AG04449 (cell line): Measurements from ENCODE around the gene PCBP3.

Source experiments
- CTCF ChIA-PET: fragments of 350-600 bp; formaldehyde crosslinking; extraction: SDS; loops from one replicate; lab custom pipeline; 2021; ENCODE audit warnings: antibody characterized with exemption; lab: Yijun Ruan, JAX
- POLR2A ChIA-PET: fragments of 400-600, 350-600 bp; formaldehyde crosslinking; extraction: SDS; loops from one replicate; lab custom pipeline; 2020; ENCODE audit warnings: antibody characterized with exemption, inconsistent platforms; lab: Yijun Ruan, JAX
- DNase-seq: peaks from one replicate; pipeline ENCODE4 v3.0.0-alpha.2; 2010; ENCODE audit warnings: low read depth, low spot score
- H3K4me3 ChIP-seq: 2 replicates; pipeline ENCODE4 v1.5.1; 2011; ENCODE audit warnings: low read depth, mild to moderate bottlenecking, control low read depth, low read length
- TF ChIP-seq, protein P1 (sequence below): IDR thresholded peaks from one replicate; pipeline ENCODE4 v1.5.1; 2011; ENCODE audit warnings: mild to moderate bottlenecking, moderate library complexity, low read length, control low read depth, inconsistent platforms; ENCODE audit not compliant: insufficient read depth; ENCODE audit errors: missing control alignments

The PCBP3 gene

GRCh38 chr21:45939521-45940045 lies 296.1 kb downstream of the PCBP3 start:
- POLR2A ChIA-PET = no interaction called here
- TF ChIP-seq, protein P1, sequence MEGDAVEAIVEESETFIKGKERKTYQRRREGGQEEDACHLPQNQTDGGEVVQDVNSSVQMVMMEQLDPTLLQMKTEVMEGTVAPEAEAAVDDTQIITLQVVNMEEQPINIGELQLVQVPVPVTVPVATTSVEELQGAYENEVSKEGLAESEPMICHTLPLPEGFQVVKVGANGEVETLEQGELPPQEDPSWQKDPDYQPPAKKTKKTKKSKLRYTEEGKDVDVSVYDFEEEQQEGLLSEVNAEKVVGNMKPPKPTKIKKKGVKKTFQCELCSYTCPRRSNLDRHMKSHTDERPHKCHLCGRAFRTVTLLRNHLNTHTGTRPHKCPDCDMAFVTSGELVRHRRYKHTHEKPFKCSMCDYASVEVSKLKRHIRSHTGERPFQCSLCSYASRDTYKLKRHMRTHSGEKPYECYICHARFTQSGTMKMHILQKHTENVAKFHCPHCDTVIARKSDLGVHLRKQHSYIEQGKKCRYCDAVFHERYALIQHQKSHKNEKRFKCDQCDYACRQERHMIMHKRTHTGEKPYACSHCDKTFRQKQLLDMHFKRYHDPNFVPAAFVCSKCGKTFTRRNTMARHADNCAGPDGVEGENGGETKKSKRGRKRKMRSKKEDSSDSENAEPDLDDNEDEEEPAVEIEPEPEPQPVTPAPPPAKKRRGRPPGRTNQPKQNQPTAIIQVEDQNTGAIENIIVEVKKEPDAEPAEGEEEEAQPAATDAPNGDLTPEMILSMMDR = no peak
- DNase-seq = no peak
- CTCF ChIA-PET = no interaction called here
- no peak overlapping the region for H3K4me3 ChIP-seq

DNA sequence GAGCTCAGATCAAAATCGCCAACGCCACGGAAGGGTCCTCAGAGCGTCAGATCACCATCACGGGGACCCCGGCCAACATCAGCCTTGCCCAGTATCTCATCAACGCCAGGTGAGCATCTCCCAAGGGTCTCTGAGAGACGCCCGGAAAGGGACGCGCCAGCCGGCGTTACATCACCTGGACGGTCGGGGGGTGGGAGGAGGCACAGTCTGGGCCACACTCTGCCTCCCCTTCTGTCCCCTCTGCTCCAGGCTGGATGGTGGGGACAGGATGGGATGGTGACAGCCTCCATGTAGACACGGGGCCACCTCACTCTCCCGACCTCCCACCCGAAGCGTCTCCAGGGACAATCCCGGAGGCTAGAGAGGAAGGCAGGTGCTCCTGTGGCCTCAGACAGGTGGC lies 296.6 kb downstream of the PCBP3 start:
- TF ChIP-seq, protein P1 = no peak
- no peak overlapping the region for H3K4me3 ChIP-seq
- ChIA-PET POLR2A (no interaction called here), CTCF (no interaction called here)
- DNase-seq = no peak

- no peak for DNase-seq
- ChIA-PET POLR2A (no interaction called here), CTCF (no interaction called here)
- no peak overlapping the region for H3K4me3 ChIP-seq
- TF ChIP-seq, protein P1 = no peak
Observed at GRCh38 chr21:45940621-45941337, 297.3 kb downstream of the PCBP3 start.

DNA sequence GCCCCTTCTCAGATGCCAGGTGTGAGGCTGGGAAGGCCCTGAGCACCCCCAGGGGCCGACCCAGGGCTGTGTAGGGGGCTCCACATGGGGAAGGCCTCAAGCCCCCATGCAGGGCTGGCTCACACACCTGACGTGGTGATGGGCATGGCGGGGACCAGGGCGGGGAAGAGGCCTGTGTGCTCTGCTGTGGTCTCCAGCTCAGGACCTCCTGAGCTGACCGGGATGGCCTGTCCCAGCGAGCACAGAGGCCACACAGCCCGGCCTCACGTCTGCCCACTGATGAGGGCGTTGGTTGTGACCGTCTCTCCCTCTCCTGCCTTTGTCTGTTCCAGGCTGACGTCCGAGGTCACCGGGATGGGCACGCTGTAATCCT lies 297.8 kb downstream of the PCBP3 start:
- CTCF ChIA-PET = no interaction called here
- POLR2A ChIA-PET = no interaction called here
- TF ChIP-seq, protein P1 = no peak
- H3K4me3 ChIP-seq = no peak overlapping the region
- DNase-seq = no peak

- POLR2A ChIA-PET = no interaction called here
Observed at GRCh38 chr21:45941717-45942546, 298.4 kb downstream of the PCBP3 start.

More at GRCh38 chr21:45941717-45942546, 298.4 kb downstream of the PCBP3 start:
- CTCF ChIA-PET = no interaction called here
- TF ChIP-seq, protein P1 = no peak
- no peak for DNase-seq
- no peak overlapping the region for H3K4me3 ChIP-seq
